Fibroblast of villous mesenchyme (primary cell): ENCODE results near the gene MAPK12. TPM values are rescaled to one million over a fixed set of nuclear protein-coding genes. Genes with fewer than 3 reads are reported as not detected.

Experiments used
- DNase-seq: peaks from one replicate; pipeline ENCODE4 v3.0.0-alpha.2; 2010; ENCODE audit warnings: low read depth
- H3K4me3 ChIP-seq: 2 replicates; pipeline ENCODE4 v1.5.1; 2011; ENCODE audit warnings: low read depth, mild to moderate bottlenecking, low read length
- total RNA-seq: library from RNA; depleted of rRNA; stranded (reverse); fragments of >200 nt; gene quantifications from 2 replicates; pipeline ENCODE4 v1.2.3, GENCODE V29; 2012
- TF ChIP-seq, protein P1 (sequence below): IDR thresholded peaks from 2 replicates; pipeline ENCODE4 v1.5.1; 2012; ENCODE audit warnings: low read depth, mild to moderate bottlenecking, low read length; ENCODE audit not compliant: insufficient read depth

MAPK12 gene
- total RNA-seq, 1 donor, result 42.7 TPM

DNA sequence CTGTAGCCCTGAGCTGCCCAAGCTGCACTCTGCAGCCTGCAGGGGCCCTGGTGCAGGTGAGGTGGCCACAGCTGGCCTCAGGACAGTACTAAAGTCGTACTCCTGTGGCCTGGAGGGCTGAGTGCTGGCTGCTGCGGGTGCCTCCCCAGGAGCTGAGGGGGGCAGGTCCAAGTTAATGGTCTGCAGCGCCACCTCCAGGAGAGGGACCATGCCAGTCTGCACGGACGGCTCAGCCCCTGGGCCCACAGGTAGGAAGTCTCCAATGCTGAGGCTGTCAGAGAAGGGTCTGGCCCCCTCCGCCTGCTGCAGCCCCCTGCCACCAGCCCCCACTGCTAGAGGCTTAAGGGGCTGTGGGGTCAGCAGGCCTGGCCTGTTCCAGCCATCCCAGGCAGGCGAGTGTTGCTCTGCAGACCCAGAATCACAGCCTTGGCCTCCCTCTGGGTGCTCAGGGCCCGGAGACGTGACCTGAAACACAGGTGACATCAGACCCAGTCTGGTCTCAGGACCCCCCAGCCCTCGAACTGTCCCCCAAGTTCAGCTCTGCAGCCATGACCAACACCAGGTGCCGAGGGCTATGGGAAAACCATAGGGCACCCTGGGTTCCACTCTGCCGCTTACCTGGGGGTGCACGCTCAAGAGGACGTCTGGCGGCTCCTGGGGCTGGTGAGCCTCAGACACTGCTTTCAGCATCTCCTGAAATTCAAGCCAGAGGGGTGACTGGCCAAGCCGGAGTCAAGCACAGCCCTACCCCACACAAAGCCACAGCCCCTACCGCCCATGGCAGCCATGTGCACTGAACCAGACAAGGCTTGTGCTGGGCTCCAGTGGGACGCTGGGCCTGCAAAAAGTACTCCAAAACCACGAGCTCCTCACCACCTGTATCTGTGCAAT is 39.8 kb downstream of the MAPK12 start:
- no peak for DNase-seq
- H3K4me3 ChIP-seq, result no peak overlapping the region
- TF ChIP-seq, protein P1, sequence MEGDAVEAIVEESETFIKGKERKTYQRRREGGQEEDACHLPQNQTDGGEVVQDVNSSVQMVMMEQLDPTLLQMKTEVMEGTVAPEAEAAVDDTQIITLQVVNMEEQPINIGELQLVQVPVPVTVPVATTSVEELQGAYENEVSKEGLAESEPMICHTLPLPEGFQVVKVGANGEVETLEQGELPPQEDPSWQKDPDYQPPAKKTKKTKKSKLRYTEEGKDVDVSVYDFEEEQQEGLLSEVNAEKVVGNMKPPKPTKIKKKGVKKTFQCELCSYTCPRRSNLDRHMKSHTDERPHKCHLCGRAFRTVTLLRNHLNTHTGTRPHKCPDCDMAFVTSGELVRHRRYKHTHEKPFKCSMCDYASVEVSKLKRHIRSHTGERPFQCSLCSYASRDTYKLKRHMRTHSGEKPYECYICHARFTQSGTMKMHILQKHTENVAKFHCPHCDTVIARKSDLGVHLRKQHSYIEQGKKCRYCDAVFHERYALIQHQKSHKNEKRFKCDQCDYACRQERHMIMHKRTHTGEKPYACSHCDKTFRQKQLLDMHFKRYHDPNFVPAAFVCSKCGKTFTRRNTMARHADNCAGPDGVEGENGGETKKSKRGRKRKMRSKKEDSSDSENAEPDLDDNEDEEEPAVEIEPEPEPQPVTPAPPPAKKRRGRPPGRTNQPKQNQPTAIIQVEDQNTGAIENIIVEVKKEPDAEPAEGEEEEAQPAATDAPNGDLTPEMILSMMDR, result no peak

DNA sequence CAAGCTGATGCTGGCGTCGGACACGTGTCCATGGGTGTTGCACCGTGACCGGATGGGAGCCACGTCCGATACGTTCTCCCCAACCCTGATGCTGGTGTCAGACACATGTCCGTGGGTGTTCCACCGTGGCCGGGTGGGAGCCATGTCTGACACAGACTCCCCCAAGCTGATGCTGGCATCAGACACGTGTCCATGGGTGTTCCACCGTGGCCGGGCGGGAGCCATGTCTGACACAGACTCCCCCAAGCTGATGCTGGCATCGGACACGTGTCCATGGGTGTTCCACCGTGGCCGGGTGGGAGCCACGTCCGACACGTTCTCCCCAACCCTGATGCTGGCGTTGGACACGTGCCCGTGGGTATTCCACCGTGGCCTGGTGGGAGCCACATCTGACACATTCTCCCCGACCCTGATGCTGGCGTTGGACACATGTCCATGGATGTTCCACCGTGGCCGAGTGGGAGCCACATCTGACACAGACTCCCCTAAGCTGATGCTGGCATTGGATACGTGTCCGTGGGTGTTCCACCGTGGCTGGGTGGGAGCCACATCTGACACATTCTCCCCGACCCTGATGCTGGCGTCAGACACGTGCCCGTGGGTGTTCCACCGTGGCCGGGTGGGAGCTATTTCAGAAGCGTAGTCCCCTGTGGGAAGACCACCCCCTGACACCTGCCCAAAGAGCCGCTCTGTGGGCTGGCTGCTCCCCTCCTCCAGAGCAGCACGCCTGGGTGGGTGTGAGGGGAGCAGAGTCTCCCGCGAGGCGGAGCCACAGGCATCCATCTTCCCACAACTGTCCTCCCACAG is 40.7 kb downstream of the MAPK12 start:
- no peak overlapping the region for H3K4me3 ChIP-seq
- TF ChIP-seq, protein P1, result no peak
- DNase-seq, result no peak

DNA sequence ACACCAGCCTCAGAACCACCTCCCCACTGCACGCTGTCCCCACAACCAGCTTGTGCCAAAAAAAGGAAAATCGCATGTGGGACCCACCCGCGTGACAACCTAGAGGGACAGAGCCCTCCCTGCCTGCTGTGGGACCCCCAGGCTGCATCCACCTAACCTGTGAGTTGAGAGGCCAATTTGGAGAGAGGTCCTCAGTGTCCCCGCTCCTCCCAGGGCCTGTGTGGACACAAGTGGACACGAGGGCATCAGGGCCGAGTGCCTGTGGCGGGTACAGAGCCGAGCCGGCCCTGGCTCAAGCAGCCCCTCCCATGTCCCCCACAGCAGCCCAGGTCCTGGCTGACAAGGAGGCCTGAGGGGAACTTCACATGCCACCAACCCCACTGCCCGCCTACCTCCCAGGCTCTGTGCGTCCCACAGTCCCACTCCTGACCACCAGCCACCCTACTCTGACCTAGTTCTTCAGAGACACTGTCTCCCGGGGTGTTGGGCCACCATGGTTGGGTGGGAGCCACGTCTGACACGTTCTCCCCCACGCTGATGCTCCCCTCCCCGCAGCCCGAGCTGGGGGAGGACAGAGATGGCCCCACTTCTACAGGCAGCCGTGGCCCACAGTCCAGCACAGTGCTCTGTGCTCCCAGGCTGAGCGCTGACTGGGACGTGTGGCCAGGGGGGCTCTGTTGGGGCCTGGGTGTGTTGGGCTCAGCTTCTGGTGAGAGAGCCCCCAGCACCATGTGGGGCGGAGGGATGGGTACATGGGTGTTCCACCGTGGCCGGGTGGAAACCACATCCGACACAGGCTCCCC is 41.5 kb downstream of the MAPK12 start:
- TF ChIP-seq, protein P1, result no peak
- no peak for DNase-seq
- H3K4me3 ChIP-seq, result no peak overlapping the region

DNA sequence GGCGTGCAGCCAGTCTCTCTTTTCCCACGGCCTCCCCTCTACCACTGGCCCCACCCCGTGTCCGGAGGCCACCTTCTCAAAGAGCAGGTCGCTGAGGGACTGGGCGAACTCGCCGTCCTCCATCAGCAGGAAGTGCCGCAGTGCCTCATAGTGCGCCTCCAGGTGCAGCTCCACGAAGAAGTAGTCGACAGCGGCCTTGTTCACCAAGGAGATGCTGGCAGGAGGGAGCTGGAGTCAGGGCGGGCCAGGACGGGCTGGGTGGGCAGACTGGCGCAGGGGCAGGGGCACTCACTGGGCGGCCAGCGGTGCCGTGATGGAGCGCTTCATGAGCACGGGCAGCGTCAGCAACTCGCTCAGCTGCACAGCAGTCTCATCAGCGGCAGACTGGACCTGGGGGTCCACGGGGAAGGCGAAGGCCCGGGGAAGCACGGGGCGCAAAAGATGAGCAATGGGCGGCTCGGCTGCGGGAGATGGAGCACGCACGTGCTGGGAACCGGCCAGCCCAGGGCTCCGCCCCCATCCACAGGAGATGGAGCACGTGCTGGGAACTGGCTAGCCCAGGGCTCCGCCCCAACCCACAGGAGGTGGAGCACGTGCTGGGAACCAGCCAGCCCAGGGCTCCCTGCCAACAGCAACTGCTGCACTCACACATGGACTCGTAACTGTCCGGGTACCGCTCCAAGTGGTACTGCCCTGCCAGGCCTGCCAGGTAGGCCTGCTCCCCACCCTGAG is 42.3 kb downstream of the MAPK12 start:
- TF ChIP-seq, protein P1, result no peak
- no peak overlapping the region for H3K4me3 ChIP-seq
- peak; percentile 81 for DNase-seq

DNA sequence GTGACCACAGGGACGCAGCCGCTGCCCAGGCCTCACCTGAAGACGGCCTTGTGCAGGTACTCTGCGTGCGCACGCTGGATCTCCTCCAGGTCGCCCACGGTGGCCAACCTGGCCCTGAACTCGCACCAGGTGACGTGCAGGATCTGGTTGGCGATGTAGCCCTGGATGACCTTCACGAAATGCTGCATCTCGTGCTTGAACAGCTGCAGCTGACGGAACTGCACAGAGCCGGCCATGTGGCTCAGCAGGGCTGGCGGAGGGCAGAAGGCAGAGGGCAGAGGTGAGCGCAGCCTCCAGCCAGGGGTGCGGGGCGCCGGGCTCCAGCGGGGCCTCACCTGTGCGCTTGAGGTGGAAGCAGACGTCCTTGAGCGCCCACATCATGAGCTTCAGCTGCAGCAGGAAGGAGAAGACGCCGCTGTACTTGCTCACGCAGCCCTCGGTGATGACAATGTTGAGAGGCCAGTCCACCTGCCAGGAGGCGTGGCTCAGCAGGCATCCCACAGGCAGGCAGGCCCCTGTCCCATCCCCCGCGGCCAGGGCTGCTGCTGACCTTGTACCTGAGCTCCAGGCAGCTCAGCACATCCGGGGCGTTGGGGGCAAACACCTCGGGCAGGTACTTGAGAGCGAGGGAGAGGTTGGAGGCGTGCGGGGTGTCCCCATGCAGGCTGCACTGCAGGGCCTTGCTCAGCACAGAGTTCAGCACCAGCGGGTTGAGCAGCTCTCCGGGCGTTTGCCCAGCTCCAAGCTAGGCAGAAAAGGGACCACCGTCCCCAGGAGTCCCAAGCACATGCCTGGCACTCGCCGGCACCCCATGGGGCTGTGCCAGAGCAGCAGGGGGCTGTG is 43.1 kb downstream of the MAPK12 start:
- H3K4me3 ChIP-seq, result no peak overlapping the region
- TF ChIP-seq, protein P1, result no peak
- no peak for DNase-seq
